Caco-2 (cell line): ENCODE measurements around the gene KANK3. TPM values are rescaled to one million over a fixed set of nuclear protein-coding genes. Genes with fewer than 3 reads are reported as not detected.

Source experiments
- BruUV-seq: library from RNA; stranded (reverse); fragments of 400-500 nt; replicated peaks from 2 replicates; lab custom pipeline; 2021; lab: Mats Ljungman, UMichigan
- CTCF ChIA-PET: fragments of 300-600 bp; sonication (Branson Sonifier 250); formaldehyde crosslinking; loops from one replicate; lab custom pipeline; 2022; ENCODE audit warnings: antibody characterized with exemption; lab: Charles Lee
- POLR2A ChIA-PET: fragments of 300-600 bp; sonication (Branson Sonifier 250); formaldehyde crosslinking; loops from one replicate; lab custom pipeline; 2022; ENCODE audit warnings: antibody characterized with exemption; lab: Charles Lee
- DNase-seq, 2 experiments: peaks; one replicate each; pipeline versions ENCODE4 v3.0.0 to v3.0.0-alpha.2; 2020 to 2022
- H3K27me3 ChIP-seq: replicated peaks from 2 replicates; pipeline ENCODE4 v1.6.0; 2011; ENCODE audit warnings: low read length; ENCODE audit not compliant: control insufficient read depth, insufficient read depth
- H3K36me3 ChIP-seq: 2 replicates; pipeline ENCODE4 v1.5.1; 2011; ENCODE audit warnings: low read length; ENCODE audit not compliant: control insufficient read depth, insufficient read depth
- H3K4me1 ChIP-seq: fragments of 250-450 bp; sonication (Bioruptor Pico); 2 replicates; pipeline ENCODE4 v1.5.1; 2020; ENCODE audit warnings: mild to moderate bottlenecking
- H3K4me3 ChIP-seq: 2 replicates; pipeline ENCODE4 v1.5.1; 2011; ENCODE audit warnings: low read depth, mild to moderate bottlenecking, control low read depth, low read length
- H3K9me3 ChIP-seq: fragments of 250-450 bp; sonication (Bioruptor Pico); 2 replicates; pipeline ENCODE4 v1.5.1; 2020; ENCODE audit warnings: mild to moderate bottlenecking, moderate library complexity
- H3K27ac Mint-ChIP-seq: one replicate; pipeline ENCODE4 v1.8.0; 2022; ENCODE audit warnings: mixed read lengths; ENCODE audit not compliant: unreplicated experiment
- H3K27me3 Mint-ChIP-seq: one replicate; pipeline ENCODE4 v1.8.0; 2022; ENCODE audit warnings: mixed read lengths; ENCODE audit not compliant: insufficient read depth, unreplicated experiment
- H3K36me3 Mint-ChIP-seq: one replicate; pipeline ENCODE4 v1.8.0; 2022; ENCODE audit warnings: mild to moderate bottlenecking, mixed read lengths; ENCODE audit not compliant: insufficient read depth, unreplicated experiment
- H3K4me1 Mint-ChIP-seq: one replicate; pipeline ENCODE4 v1.8.0; 2022; ENCODE audit warnings: low read depth, mixed read lengths; ENCODE audit not compliant: unreplicated experiment
- H3K4me3 Mint-ChIP-seq: one replicate; pipeline ENCODE4 v1.8.0; 2022; ENCODE audit warnings: mild to moderate bottlenecking, moderate library complexity, mixed read lengths; ENCODE audit not compliant: unreplicated experiment
- H3K9me3 Mint-ChIP-seq: one replicate; pipeline ENCODE4 v1.8.0; 2022; ENCODE audit warnings: mixed read lengths; ENCODE audit not compliant: unreplicated experiment
- intact Hi-C: fragments of 100-400 bp; cut with micrococcal nuclease; formaldehyde crosslinking; loops from one replicate; pipeline ENCODE4 v1.10.0; 2022; ENCODE audit not compliant: unreplicated experiment
- total RNA-seq: library from RNA; stranded (reverse); gene quantifications from 2 replicates; pipeline ENCODE4 v1.2.3, GENCODE V29; 2022
- TF ChIP-seq, protein P1 (sequence below), 2 experiments: fragments of 200-600 bp in 1 of 2; IDR thresholded peaks; 1 replicate in 1 of 2; 2 replicates in 1 of 2; pipeline versions ENCODE4 v1.5.1 to v1.8.0; 2011 to 2022; ENCODE audit warnings: antibody characterized with exemption in 1 of 2, control low read depth in 1 of 2, inconsistent platforms in 1 of 2, low read depth in 1 of 2, low read length in 1 of 2, mild to moderate bottlenecking in 1 of 2, moderate library complexity in 1 of 2; ENCODE audit not compliant: insufficient read depth in 1 of 2, severe bottlenecking in 1 of 2, unreplicated experiment in 1 of 2

Gene KANK3
- total RNA-seq, 1 experiment from 2014 or later, result 1.1 TPM

DNA sequence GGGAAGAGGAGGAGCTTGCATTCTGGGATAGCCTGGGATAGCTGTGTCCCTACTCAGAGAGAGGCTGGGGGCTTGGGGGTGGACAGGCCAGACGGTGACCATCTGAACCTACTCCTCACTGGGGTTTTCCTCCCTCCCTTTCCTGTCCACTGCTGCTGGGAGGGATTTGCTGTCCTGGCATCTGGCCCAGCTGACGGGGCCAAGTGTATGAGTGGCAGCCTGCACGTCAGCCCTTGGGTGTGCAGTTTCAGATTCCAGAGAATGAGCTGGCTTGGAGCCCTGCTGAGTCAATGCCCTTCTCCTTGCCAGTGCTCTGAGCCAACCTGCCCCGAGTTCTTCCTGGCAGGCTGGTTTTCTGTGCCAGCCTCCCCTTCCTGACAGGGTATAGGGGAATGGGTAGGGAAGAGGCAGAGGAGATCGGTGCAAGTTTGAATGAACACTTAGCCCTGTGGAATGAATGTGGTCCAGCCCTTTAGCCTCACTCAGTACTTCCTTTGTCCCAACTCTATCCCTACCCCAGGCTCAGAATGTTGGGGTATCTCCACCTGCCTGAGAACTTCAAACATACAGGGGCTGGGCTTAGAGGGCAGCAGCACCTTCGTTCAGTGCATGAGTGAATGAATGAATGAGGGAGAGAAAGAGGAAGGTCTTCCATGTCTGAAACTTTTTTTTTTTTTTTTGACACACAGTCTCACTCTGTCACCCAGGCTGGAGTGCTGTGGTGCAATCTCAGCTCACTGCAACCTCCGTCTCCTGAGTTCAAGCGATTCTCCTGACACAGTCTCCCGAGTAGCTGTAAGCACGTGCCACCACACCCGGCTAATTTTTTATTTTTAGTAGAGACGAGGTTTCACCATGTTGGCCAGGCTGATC, 19.1 kb upstream of the KANK3 start:
- Histone ChIP-seq H3K4me1 (peaks cover under 1% of the 10 kb centered on the region; the same call in 1 of the 2 replicates), H3K4me3 (no peak overlapping the region), H3K9me3 (no peaks in the 10 kb centered on the region), H3K27me3 (no peaks in the 10 kb centered on the region), H3K36me3 (no peaks in the 10 kb centered on the region)
- no peaks in the 10 kb centered on the region for H3K36me3 Mint-ChIP-seq
- BruUV-seq, result no TSS peak
- H3K27me3 Mint-ChIP-seq, result no peaks in the 10 kb centered on the region
- no peak overlapping the region for H3K27ac Mint-ChIP-seq
- no peak overlapping the region for H3K4me3 Mint-ChIP-seq
- peaks cover 7% of the 10 kb centered on the region for H3K4me1 Mint-ChIP-seq
- POLR2A ChIA-PET, result interaction anchor here (0.5 kb wide), 1 partner anchor 52 kb away, joined by 3 read pairs; no protein-coding TSS in a partner anchor
- CTCF ChIA-PET, result interaction anchor here (0.6 kb wide), 1 partner anchor 8 kb away, joined by 4 read pairs; no protein-coding TSS in a partner anchor
- intact Hi-C loops, result no loop called here
- no peaks in the 10 kb centered on the region for H3K9me3 Mint-ChIP-seq
- TF ChIP-seq, protein P1, sequence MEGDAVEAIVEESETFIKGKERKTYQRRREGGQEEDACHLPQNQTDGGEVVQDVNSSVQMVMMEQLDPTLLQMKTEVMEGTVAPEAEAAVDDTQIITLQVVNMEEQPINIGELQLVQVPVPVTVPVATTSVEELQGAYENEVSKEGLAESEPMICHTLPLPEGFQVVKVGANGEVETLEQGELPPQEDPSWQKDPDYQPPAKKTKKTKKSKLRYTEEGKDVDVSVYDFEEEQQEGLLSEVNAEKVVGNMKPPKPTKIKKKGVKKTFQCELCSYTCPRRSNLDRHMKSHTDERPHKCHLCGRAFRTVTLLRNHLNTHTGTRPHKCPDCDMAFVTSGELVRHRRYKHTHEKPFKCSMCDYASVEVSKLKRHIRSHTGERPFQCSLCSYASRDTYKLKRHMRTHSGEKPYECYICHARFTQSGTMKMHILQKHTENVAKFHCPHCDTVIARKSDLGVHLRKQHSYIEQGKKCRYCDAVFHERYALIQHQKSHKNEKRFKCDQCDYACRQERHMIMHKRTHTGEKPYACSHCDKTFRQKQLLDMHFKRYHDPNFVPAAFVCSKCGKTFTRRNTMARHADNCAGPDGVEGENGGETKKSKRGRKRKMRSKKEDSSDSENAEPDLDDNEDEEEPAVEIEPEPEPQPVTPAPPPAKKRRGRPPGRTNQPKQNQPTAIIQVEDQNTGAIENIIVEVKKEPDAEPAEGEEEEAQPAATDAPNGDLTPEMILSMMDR (IDR thresholded peaks at IDR 0.05; ENCODE audit: insufficient read depth in 1 of 2, low read depth in 1 of 2, low read length in 1 of 2, severe bottlenecking in 1 of 2, unreplicated experiment in 1 of 2), result no peak
- DNase-seq, result no peak

DNA sequence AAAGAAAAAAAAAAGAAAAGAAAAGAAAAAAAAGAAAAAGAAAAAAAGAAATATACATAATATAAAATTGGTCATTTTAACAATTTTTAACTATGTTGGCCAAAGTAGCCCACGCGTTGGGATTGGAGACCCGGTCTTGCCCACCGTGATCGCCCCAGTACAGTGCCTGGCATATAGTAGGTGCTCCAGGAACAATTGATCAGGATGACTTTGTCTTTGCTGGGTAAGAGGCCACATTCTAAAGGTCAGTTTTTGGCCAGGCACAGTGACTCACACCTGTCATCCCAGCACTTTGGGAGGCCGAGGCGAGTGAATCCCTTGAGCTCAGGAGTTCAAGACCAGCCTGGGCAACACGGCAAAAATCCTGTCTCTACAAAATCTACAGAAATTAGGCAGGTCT, 17.1 kb upstream of the KANK3 start:
- Mint-ChIP-seq H3K4me1 (peaks cover 7% of the 10 kb centered on the region), H3K4me3 (no peak overlapping the region), H3K27ac (no peak overlapping the region), H3K36me3 (no peaks in the 10 kb centered on the region), H3K9me3 (no peaks in the 10 kb centered on the region), H3K27me3 (no peaks in the 10 kb centered on the region)
- ChIA-PET POLR2A (interaction anchor here (0.6 kb wide), 1 partner anchor 1534 kb away, joined by 9 read pairs; no protein-coding TSS in a partner anchor), CTCF (no interaction called here)
- no TSS peak for BruUV-seq
- Histone ChIP-seq H3K27me3 (no peaks in the 10 kb centered on the region), H3K4me3 (no peak overlapping the region), H3K36me3 (no peaks in the 10 kb centered on the region), H3K4me1 (peaks cover 12% of the 10 kb centered on the region; the same call in 1 of the 2 replicates), H3K9me3 (no peaks in the 10 kb centered on the region)
- DNase-seq, result no peak
- TF ChIP-seq, protein P1 (IDR thresholded peaks at IDR 0.05; ENCODE audit: insufficient read depth in 1 of 2, low read depth in 1 of 2, low read length in 1 of 2, severe bottlenecking in 1 of 2, unreplicated experiment in 1 of 2), result no peak
- intact Hi-C loops, result no loop called here

DNA sequence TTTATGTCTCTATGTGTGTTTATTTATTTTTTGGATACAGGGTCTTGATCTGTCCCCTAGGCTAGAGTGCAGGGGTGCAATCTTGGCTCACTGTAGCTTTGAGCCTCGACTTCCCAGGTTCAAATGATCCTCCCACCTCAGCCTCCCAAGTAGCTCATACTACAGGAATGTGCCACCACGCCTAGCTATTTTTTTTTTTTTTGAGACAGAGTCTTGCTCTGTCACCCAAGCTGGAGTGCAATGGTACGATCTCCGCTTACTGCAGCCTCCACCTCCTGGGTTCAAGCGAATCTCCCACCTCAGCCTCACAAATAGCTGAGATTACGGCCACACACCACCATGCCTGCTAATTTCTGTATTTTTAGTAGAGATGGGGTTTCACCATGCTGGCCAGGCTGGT, 15.9 kb upstream of the KANK3 start:
- TF ChIP-seq, protein P1 (IDR thresholded peaks at IDR 0.05; ENCODE audit: insufficient read depth in 1 of 2, low read depth in 1 of 2, low read length in 1 of 2, severe bottlenecking in 1 of 2, unreplicated experiment in 1 of 2), result no peak
- intact Hi-C loops, result no loop called here
- ChIA-PET CTCF (no interaction called here), POLR2A (no interaction called here)
- DNase-seq, result no peak
- H3K27ac Mint-ChIP-seq, result no peak overlapping the region
- no peaks in the 10 kb centered on the region for H3K9me3 Mint-ChIP-seq
- H3K4me3 Mint-ChIP-seq, result no peak overlapping the region
- Histone ChIP-seq H3K9me3 (no peaks in the 10 kb centered on the region), H3K27me3 (no peaks in the 10 kb centered on the region), H3K36me3 (no peaks in the 10 kb centered on the region), H3K4me1 (peaks cover 13% of the 10 kb centered on the region; the same call in 1 of the 2 replicates), H3K4me3 (no peak overlapping the region)
- H3K4me1 Mint-ChIP-seq, result peaks cover 7% of the 10 kb centered on the region
- no TSS peak for BruUV-seq
- no peaks in the 10 kb centered on the region for H3K27me3 Mint-ChIP-seq
- H3K36me3 Mint-ChIP-seq, result no peaks in the 10 kb centered on the region
